HepG2 (cell line): ENCODE measurements around the gene TPRA1. TPM values are rescaled to one million over a fixed set of nuclear protein-coding genes. Genes with fewer than 3 reads are reported as not detected.

Experiments used
- ARNT2 ChIP-seq: sonication (generic); formaldehyde crosslinking; IDR thresholded peaks from 2 replicates; pipeline ENCODE4 v1.8.0; 2022; ENCODE audit warnings: mild to moderate bottlenecking, low read depth, missing genetic modification reagents, moderate library complexity
- CBX1 ChIP-seq: IDR thresholded peaks from one replicate; pipeline ENCODE4 v1.6.1; 2016; ENCODE audit warnings: antibody characterized with exemption, low read depth
- CCAR2 ChIP-seq: fragments of 200-400 bp; formaldehyde crosslinking; optimal IDR thresholded peaks from 2 replicates; pipeline ENCODE3; 2018; ENCODE audit warnings: low read depth, mild to moderate bottlenecking, low read length, moderate library complexity
- CREB1 ChIP-seq, 2 experiments: fragments of 450-650 bp in 1 of 2; IDR thresholded peaks; 2 replicates each; pipeline ENCODE4 v1.6.1; 2016 to 2017; ENCODE audit warnings: control low read depth in 1 of 2, mild to moderate bottlenecking in 1 of 2, missing compliant biosample characterization in 1 of 2, missing genetic modification characterization in 1 of 2
- HDAC2 ChIP-seq: sonication (generic); formaldehyde crosslinking; IDR thresholded peaks from 2 replicates; pipeline ENCODE4 v1.4.0; 2020; ENCODE audit warnings: missing genetic modification reagents
- KAT8 ChIP-seq: IDR thresholded peaks from 2 replicates; pipeline ENCODE4 v1.6.1; 2016; ENCODE audit warnings: missing genetic modification reagents, missing compliant biosample characterization
- KLF15 ChIP-seq: sonication (generic); formaldehyde crosslinking; IDR thresholded peaks from 2 replicates; pipeline ENCODE4 v1.8.1; 2023; ENCODE audit warnings: borderline replicate concordance, mild to moderate bottlenecking, inconsistent platforms, missing genetic modification reagents, mixed read lengths
- MAFF ChIP-seq: IDR thresholded peaks from 2 replicates; pipeline ENCODE4 v1.6.1; 2011; ENCODE audit warnings: low read depth, low read length, improper control_type of control experiment
- POGZ ChIP-seq: sonication (generic); formaldehyde crosslinking; IDR thresholded peaks from 2 replicates; pipeline ENCODE4 v1.4.0; 2020; ENCODE audit warnings: mild to moderate bottlenecking, missing genetic modification reagents
- SNAI1 ChIP-seq: sonication (generic); formaldehyde crosslinking; IDR thresholded peaks from 2 replicates; pipeline ENCODE4 v1.5.0; 2020; ENCODE audit warnings: mild to moderate bottlenecking, missing genetic modification reagents, borderline replicate concordance
- SRY ChIP-seq: sonication (generic); formaldehyde crosslinking; IDR thresholded peaks from 2 replicates; pipeline ENCODE4 v1.8.0; 2022; ENCODE audit warnings: mild to moderate bottlenecking, missing genetic modification reagents
- ZNF124 ChIP-seq: sonication (generic); formaldehyde crosslinking; IDR thresholded peaks from 2 replicates; pipeline ENCODE4 v1.4.0; 2020; ENCODE audit warnings: missing genetic modification reagents
- ZSCAN29 ChIP-seq: sonication (generic); formaldehyde crosslinking; conservative IDR thresholded peaks from 2 replicates; pipeline ENCODE4 v1.4.0; 2020; ENCODE audit warnings: mild to moderate bottlenecking, missing genetic modification reagents
- ZSCAN31 ChIP-seq: sonication (generic); formaldehyde crosslinking; IDR thresholded peaks from 2 replicates; pipeline ENCODE4 v1.5.0; 2020; ENCODE audit warnings: low read depth, mild to moderate bottlenecking, missing genetic modification reagents
- polyA plus RNA-seq, 8 experiments: library from polyadenylated mRNA; depleted of rRNA in 3 of 8; stranded (reverse) in 7 of 8; unstranded in 1 of 8; fragments of >200 nt; fragmentation: Illumina TruSeq in 4 of 8; extraction: Trizol in 4 of 8; gene quantifications; 2 replicates each; pipeline versions ENCODE4 v1.2.1 to v1.2.3, GENCODE V29; 2011 to 2016; ENCODE audit warnings: low read depth in 4 of 8, missing spikeins in 1 of 8, mixed read lengths in 1 of 8; ENCODE audit not compliant: insufficient read depth in 1 of 8
- total RNA-seq, 5 experiments: library from RNA; depleted of rRNA; stranded (reverse); fragments of >200 nt; fragmentation: Illumina TruSeq; extraction: Trizol; gene quantifications; 2 replicates each; pipeline ENCODE4 v1.2.3, GENCODE V29; 2016; ENCODE audit warnings: low read depth in 1 of 5
- TF ChIP-seq, protein P1 (sequence below): sonication (generic); formaldehyde crosslinking; IDR thresholded peaks from 2 replicates; pipeline ENCODE4 v1.4.0; 2020; ENCODE audit warnings: missing genetic modification reagents, borderline replicate concordance
- TF ChIP-seq, protein P2 (sequence below): sonication (generic); formaldehyde crosslinking; IDR thresholded peaks from 2 replicates; pipeline ENCODE4 v1.9.0; 2021; ENCODE audit warnings: missing genetic modification reagents, mild to moderate bottlenecking, borderline replicate concordance
- TF ChIP-seq, protein P3 (sequence below): sonication (generic); formaldehyde crosslinking; IDR thresholded peaks from 2 replicates; pipeline ENCODE4 v1.8.0; 2022; ENCODE audit warnings: missing genetic modification reagents, mild to moderate bottlenecking, borderline replicate concordance
- TF ChIP-seq, protein P4 (sequence below): sonication (generic); formaldehyde crosslinking; IDR thresholded peaks from 2 replicates; pipeline ENCODE4 v1.4.0; 2020; ENCODE audit warnings: missing genetic modification reagents
- TF ChIP-seq, protein P5 (sequence below): sonication (generic); formaldehyde crosslinking; IDR thresholded peaks from 2 replicates; pipeline ENCODE4 v1.4.0; 2020; ENCODE audit warnings: missing genetic modification reagents, mild to moderate bottlenecking, borderline replicate concordance

Gene TPRA1
- total and polyA plus RNA-seq, 2 of the 13 experiments (the other 11 are each of a cell fraction or from before 2014, with no cell fraction given), result 25.4 to 25.8 TPM

DNA sequence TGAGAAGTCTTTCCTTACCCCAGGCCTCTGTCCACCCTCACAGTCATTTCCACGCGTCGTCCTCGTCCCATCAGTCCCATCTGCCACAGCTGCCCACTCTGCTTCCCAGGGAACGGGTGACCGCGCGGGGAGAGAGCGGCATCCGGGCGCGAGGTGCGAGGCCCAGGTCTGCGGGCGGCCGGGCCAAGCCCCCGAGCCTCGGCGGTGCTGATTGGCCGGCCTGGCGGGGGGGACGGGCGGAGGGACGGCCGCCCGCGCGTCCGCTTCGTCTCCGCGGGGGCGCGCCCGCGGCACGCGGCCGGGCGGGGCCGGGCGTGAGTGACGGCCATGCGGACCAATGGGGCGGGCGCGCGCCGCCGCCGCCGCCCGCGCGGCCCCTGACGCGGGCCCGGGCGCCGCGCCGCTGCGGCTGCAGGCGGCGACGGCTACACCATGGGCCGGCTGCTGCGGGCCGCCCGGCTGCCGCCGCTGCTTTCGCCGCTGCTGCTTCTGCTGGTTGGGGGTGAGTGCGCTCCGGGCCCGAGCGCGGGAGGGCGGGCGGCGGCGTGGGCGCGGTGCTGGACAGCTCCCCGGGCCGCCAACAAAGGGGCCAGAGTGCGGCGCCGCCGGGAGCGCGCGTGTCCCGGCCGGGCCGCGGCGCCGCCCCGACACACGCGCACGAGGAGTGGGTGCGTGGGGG lies 38.4 kb upstream of the TPRA1 start, which contains the start of gene PODXL2 (continued):
- 0 out of 2 replicates have a peak, but pooled peaks have one; percentile 34 for TF ChIP-seq KAT8 (CRISPR knock-in tag)
- TF ChIP-seq CCAR2, result no peak
- TF ChIP-seq, protein P1, sequence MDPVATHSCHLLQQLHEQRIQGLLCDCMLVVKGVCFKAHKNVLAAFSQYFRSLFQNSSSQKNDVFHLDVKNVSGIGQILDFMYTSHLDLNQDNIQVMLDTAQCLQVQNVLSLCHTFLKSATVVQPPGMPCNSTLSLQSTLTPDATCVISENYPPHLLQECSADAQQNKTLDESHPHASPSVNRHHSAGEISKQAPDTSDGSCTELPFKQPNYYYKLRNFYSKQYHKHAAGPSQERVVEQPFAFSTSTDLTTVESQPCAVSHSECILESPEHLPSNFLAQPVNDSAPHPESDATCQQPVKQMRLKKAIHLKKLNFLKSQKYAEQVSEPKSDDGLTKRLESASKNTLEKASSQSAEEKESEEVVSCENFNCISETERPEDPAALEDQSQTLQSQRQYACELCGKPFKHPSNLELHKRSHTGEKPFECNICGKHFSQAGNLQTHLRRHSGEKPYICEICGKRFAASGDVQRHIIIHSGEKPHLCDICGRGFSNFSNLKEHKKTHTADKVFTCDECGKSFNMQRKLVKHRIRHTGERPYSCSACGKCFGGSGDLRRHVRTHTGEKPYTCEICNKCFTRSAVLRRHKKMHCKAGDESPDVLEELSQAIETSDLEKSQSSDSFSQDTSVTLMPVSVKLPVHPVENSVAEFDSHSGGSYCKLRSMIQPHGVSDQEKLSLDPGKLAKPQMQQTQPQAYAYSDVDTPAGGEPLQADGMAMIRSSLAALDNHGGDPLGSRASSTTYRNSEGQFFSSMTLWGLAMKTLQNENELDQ, result no peak
- TF ChIP-seq, protein P2, sequence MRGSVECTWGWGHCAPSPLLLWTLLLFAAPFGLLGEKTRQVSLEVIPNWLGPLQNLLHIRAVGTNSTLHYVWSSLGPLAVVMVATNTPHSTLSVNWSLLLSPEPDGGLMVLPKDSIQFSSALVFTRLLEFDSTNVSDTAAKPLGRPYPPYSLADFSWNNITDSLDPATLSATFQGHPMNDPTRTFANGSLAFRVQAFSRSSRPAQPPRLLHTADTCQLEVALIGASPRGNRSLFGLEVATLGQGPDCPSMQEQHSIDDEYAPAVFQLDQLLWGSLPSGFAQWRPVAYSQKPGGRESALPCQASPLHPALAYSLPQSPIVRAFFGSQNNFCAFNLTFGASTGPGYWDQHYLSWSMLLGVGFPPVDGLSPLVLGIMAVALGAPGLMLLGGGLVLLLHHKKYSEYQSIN (CRISPR knock-in tag), result no peak
- TF ChIP-seq ZSCAN31 (CRISPR knock-in tag), result peak; percentile 76; the same call in 1 of the 2 replicates
- TF ChIP-seq POGZ, result no peak
- peak; percentile 58 for TF ChIP-seq CBX1
- peak; percentile 92 for TF ChIP-seq SRY (CRISPR knock-in tag)
- TF ChIP-seq, protein P3, sequence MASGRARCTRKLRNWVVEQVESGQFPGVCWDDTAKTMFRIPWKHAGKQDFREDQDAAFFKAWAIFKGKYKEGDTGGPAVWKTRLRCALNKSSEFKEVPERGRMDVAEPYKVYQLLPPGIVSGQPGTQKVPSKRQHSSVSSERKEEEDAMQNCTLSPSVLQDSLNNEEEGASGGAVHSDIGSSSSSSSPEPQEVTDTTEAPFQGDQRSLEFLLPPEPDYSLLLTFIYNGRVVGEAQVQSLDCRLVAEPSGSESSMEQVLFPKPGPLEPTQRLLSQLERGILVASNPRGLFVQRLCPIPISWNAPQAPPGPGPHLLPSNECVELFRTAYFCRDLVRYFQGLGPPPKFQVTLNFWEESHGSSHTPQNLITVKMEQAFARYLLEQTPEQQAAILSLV (CRISPR knock-in tag), result peak; percentile 74; the same call in 1 of the 2 replicates
- no peak for TF ChIP-seq CREB1 (IDR thresholded peaks at IDR 0.05)
- TF ChIP-seq CREB1 (CRISPR knock-in tag; IDR thresholded peaks at IDR 0.05), result no peak
- no peak for TF ChIP-seq MAFF
- TF ChIP-seq, protein P4, sequence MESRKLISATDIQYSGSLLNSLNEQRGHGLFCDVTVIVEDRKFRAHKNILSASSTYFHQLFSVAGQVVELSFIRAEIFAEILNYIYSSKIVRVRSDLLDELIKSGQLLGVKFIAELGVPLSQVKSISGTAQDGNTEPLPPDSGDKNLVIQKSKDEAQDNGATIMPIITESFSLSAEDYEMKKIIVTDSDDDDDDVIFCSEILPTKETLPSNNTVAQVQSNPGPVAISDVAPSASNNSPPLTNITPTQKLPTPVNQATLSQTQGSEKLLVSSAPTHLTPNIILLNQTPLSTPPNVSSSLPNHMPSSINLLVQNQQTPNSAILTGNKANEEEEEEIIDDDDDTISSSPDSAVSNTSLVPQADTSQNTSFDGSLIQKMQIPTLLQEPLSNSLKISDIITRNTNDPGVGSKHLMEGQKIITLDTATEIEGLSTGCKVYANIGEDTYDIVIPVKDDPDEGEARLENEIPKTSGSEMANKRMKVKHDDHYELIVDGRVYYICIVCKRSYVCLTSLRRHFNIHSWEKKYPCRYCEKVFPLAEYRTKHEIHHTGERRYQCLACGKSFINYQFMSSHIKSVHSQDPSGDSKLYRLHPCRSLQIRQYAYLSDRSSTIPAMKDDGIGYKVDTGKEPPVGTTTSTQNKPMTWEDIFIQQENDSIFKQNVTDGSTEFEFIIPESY, result no peak; the same call in 1 of the 2 replicates
- peak; percentile 90 for TF ChIP-seq ARNT2 (CRISPR knock-in tag)
- peak; percentile 82; the same call in 1 of the 2 replicates for TF ChIP-seq KLF15
- peak; percentile 54; the same call in 1 of the 2 replicates for TF ChIP-seq HDAC2 (CRISPR knock-in tag)
- TF ChIP-seq SNAI1 (CRISPR knock-in tag), result no peak
- TF ChIP-seq ZSCAN29, result no peak
- TF ChIP-seq, protein P5, sequence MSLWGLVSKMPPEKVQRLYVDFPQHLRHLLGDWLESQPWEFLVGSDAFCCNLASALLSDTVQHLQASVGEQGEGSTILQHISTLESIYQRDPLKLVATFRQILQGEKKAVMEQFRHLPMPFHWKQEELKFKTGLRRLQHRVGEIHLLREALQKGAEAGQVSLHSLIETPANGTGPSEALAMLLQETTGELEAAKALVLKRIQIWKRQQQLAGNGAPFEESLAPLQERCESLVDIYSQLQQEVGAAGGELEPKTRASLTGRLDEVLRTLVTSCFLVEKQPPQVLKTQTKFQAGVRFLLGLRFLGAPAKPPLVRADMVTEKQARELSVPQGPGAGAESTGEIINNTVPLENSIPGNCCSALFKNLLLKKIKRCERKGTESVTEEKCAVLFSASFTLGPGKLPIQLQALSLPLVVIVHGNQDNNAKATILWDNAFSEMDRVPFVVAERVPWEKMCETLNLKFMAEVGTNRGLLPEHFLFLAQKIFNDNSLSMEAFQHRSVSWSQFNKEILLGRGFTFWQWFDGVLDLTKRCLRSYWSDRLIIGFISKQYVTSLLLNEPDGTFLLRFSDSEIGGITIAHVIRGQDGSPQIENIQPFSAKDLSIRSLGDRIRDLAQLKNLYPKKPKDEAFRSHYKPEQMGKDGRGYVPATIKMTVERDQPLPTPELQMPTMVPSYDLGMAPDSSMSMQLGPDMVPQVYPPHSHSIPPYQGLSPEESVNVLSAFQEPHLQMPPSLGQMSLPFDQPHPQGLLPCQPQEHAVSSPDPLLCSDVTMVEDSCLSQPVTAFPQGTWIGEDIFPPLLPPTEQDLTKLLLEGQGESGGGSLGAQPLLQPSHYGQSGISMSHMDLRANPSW (CRISPR knock-in tag), result no peak
- no peak for TF ChIP-seq ZNF124 (CRISPR knock-in tag)
